Midbrain (tissue), 1 donor: ENCODE data around the gene ZNF473.
"Not testable (repeated sequence)": the region's sequence is repeated elsewhere in the genome, so short reads cannot be mapped to it uniquely, and the experiment has no call there.

Source experiments
- DNase-seq: peaks from one replicate; lab custom pipeline; 2025; lab: John Stamatoyannopoulos, UW

The ZNF473 gene

DNA sequence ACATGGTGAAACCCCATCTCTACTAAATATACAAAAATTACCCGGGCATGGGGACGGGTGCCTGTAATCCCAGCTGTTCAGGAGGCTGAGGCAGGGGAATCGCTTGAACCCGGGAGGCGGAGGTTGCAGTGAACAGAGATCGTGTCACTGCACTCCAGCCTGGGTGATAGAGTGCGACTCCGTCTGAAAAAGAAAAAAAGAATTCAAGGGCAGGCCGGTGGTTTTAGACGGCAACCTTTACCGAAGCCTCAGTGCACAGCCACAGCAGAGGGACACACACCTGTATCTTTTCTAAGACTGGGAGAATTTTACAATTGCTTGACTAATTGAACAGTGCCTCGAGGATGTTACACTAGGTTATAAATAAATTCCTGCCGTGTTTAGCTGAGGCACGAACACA lies 73.9 kb downstream of the ZNF473 start:
- DNase-seq: not testable (repeated sequence)

DNA sequence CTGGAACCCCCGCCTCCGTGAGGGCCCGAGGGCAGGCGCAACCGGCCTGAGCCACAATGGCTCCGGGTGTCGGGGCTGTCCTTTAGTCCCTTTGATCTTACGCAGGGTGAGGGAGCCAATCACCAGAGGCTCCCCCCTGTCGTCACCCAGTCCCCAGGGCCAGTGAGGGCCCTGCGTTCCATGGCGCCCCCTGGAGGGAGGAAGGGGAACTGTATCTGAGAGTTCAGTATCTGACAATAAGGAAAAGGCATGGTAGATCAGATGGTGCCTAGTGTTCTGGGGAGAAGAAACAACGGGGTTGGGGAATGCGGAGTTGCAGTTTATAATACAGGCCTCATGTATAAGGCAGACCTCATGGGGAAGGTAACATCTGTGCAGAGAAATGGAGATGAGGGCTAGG lies 75.1 kb downstream of the ZNF473 start:
- not testable (repeated sequence) for DNase-seq
